ENCODE data around the gene DNAJC11.
"Not testable (repeated sequence)": the region's sequence is repeated elsewhere in the genome, so short reads cannot be mapped to it uniquely, and the experiment has no call there.

The DNAJC11 gene

DNA sequence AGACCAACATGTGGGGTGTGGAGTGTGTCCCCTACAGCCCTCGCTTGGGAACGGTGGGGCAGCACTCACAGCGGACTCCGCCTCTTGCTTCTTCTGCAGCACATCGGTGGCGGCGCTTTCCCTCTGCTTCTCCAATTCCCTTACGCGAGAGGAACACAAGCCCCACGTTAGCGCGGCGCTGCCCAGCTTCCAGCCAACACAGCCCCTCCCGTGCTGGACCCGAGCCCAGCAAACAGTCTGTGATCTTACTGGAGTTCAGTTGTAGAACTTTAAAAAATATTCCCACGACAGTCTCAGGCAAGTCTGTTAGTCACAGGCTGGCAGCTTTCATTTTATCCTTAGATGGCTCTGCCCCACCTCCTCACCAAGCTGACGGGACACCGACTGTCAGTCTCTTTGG, 63.4 kb downstream of the DNAJC11 start:
- peaks cover 91% of the 10 kb centered on the region for H3K36me3 ChIP-seq
- TF ChIP-seq Cebpa-rat (IDR thresholded peaks at IDR 0.05), result no peak
- H3K27ac ChIP-seq, result no peak overlapping the region

GRCh38 chr1:6637770-6638169, 63.8 kb downstream of the DNAJC11 start:
- H4K20me1 ChIP-seq, result peaks cover 38% of the 10 kb centered on the region
- TF ChIP-seq Cebpa-rat (IDR thresholded peaks at IDR 0.05), result no peak
- H3K4me1 ChIP-seq, result peaks cover 28% of the 10 kb centered on the region
- peaks cover 92% of the 10 kb centered on the region for H3K36me3 ChIP-seq
- H3K4me3 ChIP-seq, result no peak overlapping the region
- no peak overlapping the region for H3K27ac ChIP-seq
- H3K9me3 ChIP-seq, result no peaks in the 10 kb centered on the region
- H3K4me2 ChIP-seq, result no peak overlapping the region
- H3K27me3 ChIP-seq, result no peaks in the 10 kb centered on the region
- no peak overlapping the region for H3K9ac ChIP-seq

More for the DNA sequence above, 63.4 kb downstream of the DNAJC11 start:
- Histone ChIP-seq H3K9me3 (no peaks in the 10 kb centered on the region), H3K27me3 (no peaks in the 10 kb centered on the region), H3K4me2 (no peak overlapping the region), H3K9ac (no peak overlapping the region), H3K4me3 (no peak overlapping the region), H3K4me1 (peaks cover 23% of the 10 kb centered on the region), H4K20me1 (peaks cover 33% of the 10 kb centered on the region)

DNA sequence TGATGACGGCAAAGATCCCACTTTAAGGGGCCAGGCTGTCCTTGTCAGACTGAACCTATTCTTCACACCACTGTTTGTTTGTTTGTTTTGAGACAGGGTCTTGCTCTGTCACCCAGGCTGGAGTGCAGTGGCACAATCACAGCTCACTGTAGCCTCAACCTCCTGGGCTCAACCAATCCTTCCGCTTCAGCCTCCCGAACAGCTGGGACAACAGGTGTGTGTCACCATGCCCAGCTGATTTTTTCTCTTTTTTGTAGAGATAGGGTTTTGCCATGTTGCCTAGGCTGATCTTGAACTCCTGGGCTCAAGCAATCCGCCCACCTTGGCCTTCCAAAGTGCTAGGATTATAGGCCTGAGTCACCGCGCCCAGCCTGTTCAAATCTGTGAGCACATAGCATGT, 64.8 kb downstream of the DNAJC11 start:
- H3K4me2 ChIP-seq, H3K27me3 ChIP-seq, H3K27ac ChIP-seq, H3K4me3 ChIP-seq, H3K9me3 ChIP-seq: not testable (repeated sequence)
- peaks cover 92% of the 10 kb centered on the region for H3K36me3 ChIP-seq
- H4K20me1 ChIP-seq, result peaks cover 45% of the 10 kb centered on the region
- H3K4me1 ChIP-seq, result peaks cover 31% of the 10 kb centered on the region
- 0 out of 2 replicates have a peak overlapping the region, but pooled peaks have one; percentile 16 for H3K9ac ChIP-seq

GRCh38 chr1:6635910-6636760, 65.5 kb downstream of the DNAJC11 start:
- no peaks in the 10 kb centered on the region for H3K27me3 ChIP-seq
- H3K4me2 ChIP-seq, result no peak overlapping the region
- no peaks in the 10 kb centered on the region for H3K9me3 ChIP-seq
- TF ChIP-seq Cebpa-rat (IDR thresholded peaks at IDR 0.05), result no peak
- H4K20me1 ChIP-seq, result peaks cover 45% of the 10 kb centered on the region
- H3K27ac ChIP-seq, result no peak overlapping the region
- H3K9ac ChIP-seq, result 0 out of 2 replicates have a peak overlapping the region, but pooled peaks have one; percentile 16
- peaks cover 31% of the 10 kb centered on the region for H3K4me1 ChIP-seq
- H3K36me3 ChIP-seq, result peaks cover 94% of the 10 kb centered on the region
- H3K4me3 ChIP-seq, result no peak overlapping the region

DNA sequence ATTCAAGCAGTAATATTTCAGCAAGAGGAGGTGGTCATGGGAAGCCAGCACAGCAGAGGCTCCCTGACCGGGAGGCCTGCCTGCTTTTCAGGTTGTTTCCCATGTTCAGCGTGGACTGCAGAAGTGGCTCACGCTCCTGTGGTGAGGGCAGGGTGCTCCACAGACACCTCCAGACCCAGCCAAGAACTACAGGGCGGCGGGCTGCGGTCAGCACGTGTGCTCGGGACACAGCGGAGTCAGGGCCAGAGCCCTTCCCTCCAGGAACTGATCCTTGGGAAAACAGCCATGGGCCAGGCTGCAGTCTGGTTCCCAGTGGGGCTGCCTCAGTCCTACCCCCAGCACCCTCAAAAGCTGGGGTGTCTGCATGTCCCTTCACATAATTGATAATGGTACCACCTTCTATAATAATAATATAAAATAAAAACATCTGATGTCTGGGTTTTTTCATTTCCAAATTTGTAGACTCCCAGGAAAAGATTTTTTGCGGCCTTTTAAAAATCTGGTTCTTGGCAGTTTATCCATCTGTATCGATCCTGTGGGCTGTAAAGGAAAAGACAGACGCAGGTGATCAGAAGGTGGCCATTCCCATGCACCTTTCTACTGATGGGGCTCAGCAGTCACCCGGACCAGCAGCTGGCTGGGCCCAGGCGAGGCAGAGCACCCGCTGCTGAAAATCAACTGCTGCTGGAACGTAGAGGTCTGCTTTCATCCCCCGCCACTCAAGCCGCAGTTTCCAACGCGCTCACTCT, 66.3 kb downstream of the DNAJC11 start:
- peaks cover 96% of the 10 kb centered on the region for H3K36me3 ChIP-seq
- H3K9me3 ChIP-seq, result no peaks in the 10 kb centered on the region
- no peak overlapping the region for H3K27ac ChIP-seq
- no peaks in the 10 kb centered on the region for H3K27me3 ChIP-seq
- H3K4me2 ChIP-seq, result no peak overlapping the region
- peaks cover 46% of the 10 kb centered on the region for H4K20me1 ChIP-seq
- H3K9ac ChIP-seq, result no peak overlapping the region
- no peak overlapping the region for H3K4me3 ChIP-seq
- H3K4me1 ChIP-seq, result peaks cover 31% of the 10 kb centered on the region
- no peak for TF ChIP-seq Cebpa-rat (IDR thresholded peaks at IDR 0.05)

DNA sequence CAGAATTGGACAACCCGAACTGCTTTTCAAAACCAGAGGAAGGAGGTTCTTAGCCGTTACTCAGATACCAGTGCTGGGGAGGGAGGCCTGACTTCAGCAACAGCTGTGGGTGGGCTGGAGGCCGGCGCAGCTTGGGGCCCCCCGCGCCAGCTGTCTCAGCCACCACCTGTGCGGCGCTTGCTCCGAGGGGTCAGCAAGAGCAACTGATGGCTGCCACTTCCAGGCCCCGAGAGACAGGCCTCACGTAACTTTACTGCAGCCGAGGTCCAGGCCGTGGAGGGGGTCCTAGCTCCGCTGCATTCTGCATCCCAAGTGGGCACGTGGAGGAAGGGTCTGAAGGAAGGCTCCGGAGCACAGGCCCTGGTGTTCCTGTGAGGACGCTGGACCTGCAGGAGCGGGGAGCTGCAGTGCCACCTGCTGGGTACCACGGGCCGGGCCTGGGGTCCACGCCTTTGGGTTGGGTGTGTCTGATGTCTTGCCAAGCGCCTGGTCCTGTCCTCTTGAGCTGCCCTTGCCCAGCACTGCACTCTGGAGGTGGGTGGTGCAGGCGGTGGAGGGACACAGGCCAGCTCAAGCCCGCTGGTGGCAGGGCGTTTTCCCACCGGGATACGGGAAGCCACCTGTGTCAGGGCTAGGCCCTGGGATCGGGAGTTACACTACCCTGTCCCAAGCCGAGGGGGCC, 67.1 kb downstream of the DNAJC11 start:
- Histone ChIP-seq H3K27ac (peak overlapping the region; percentile 45; the same call in 1 of the 2 replicates), H3K36me3 (peaks cover 96% of the 10 kb centered on the region), H3K27me3 (no peaks in the 10 kb centered on the region), H4K20me1 (peaks cover 55% of the 10 kb centered on the region), H3K9ac (no peak overlapping the region), H3K9me3 (no peaks in the 10 kb centered on the region), H3K4me2 (peak overlapping the region; percentile 48), H3K4me3 (no peak overlapping the region), H3K4me1 (peaks cover 31% of the 10 kb centered on the region)
- TF ChIP-seq Cebpa-rat (IDR thresholded peaks at IDR 0.05), result no peak

DNA sequence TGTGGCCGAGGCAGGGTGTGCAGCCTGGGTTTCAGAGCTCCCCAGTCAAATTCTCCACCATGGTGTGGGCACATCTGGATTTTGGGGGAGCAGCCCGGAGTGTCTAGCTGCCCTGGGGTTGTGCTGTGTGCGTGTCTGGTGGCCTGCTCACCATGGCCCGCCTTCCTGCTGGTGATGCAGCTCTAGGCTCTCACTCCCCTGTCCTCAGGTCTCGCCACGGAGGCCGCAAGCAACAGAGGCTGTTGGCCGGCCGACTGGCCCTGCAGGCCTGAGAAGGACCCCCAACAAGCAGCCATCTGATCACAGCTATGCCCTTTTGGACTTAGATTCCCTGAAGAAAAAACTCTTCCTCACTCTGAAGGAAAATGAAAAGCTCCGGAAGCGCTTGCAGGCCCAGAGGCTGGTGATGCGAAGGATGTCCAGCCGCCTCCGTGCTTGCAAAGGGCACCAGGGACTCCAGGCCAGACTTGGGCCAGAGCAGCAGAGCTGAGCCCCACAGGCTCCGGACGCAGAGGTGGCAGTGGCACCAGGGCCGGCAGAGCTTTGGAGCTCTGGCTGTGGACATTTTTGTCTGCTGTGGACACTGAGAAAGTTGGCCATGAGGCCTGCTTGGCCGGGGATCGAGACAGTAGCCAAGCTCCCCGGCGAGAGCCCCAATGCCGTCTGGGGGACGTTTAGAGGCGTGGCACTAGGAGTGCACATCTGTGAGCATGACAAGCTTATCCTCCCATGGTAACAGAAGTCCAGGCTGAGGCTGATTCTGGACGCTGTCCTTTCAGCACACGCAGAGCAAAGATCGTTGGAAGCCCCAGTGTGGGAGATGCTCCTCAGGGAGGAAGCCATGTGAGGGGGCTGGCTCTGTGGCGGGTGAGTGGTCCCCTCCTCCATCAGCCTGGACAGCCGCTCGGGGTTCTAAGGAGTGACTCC, 68.8 kb downstream of the DNAJC11 start:
- Histone ChIP-seq H3K4me3 (no peak overlapping the region), H3K36me3 (peaks cover 96% of the 10 kb centered on the region), H4K20me1 (peaks cover 71% of the 10 kb centered on the region), H3K9ac (peak overlapping the region; percentile 7; the same call in 1 of the 2 replicates), H3K4me2 (peak overlapping the region; percentile 48), H3K27ac (peak overlapping the region; percentile 45), H3K4me1 (peaks cover 40% of the 10 kb centered on the region), H3K27me3 (no peaks in the 10 kb centered on the region), H3K9me3 (no peaks in the 10 kb centered on the region)
- TF ChIP-seq Cebpa-rat (IDR thresholded peaks at IDR 0.05), result no peak

DNA sequence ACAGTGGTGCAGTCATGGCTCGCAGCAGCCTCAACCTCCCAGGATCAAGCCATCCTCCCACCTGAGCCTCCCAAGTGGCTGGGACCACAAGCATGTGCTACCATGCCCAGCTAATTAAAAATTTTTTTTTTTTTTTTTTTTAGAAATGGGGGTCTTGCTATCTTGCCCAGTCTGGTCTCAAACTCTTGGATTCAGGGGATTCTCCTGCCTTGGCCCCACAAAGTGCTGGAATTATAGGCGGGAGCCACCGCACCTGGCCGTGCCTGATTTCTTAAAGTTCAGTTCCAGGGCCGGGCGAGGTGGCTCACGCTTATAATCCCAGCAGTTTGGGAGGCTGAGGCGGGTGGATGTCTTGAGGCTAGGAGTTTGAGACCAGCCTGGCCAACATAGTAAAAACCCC, 70.6 kb downstream of the DNAJC11 start:
- Histone ChIP-seq H3K27ac (no peak overlapping the region), H3K9ac (no peak overlapping the region), H4K20me1 (peaks cover 82% of the 10 kb centered on the region), H3K4me3 (no peak overlapping the region), H3K36me3 (peaks cover 81% of the 10 kb centered on the region), H3K4me1 (peaks cover 52% of the 10 kb centered on the region), H3K27me3 (no peaks in the 10 kb centered on the region), H3K4me2 (no peak overlapping the region), H3K9me3 (no peaks in the 10 kb centered on the region)
- TF ChIP-seq Cebpa-rat (IDR thresholded peaks at IDR 0.05), result no peak

DNA sequence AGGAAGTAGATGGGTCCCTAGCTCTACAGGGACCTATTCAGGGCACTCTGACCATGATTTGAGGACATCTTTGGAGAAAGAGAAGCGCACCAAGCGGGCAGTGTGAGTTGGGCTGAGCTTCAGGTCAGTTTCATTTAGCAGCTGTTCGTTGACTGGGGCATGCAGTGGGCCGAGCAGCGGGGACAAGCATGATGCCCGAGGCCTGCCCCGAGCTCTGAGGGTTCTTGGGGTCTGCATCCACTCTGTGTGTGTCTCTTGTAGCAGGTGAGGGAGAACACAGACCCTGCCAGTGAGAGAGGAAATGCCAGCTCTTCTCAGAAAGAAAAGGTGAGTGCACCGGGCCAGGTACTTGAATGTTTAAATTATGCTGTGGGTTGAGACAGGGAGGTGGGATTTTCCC, 71.6 kb downstream of the DNAJC11 start:
- Histone ChIP-seq H3K4me3 (no peak overlapping the region), H3K4me2 (no peak overlapping the region), H3K27me3 (no peaks in the 10 kb centered on the region), H4K20me1 (peaks cover 80% of the 10 kb centered on the region), H3K9me3 (no peaks in the 10 kb centered on the region), H3K9ac (no peak overlapping the region), H3K36me3 (peaks cover 71% of the 10 kb centered on the region), H3K4me1 (peaks cover 56% of the 10 kb centered on the region), H3K27ac (no peak overlapping the region)
- no peak for TF ChIP-seq Cebpa-rat (IDR thresholded peaks at IDR 0.05)

Data from BLaER1 (cell line).